ENCODE results near the gene STK40. TPM values are rescaled to one million over a fixed set of nuclear protein-coding genes. Genes with fewer than 3 reads are reported as not detected.

STK40 gene
- polyA plus RNA-seq, 2 of the 4 experiments (the other 2 are of a cell fraction): 6.0 to 8.9 TPM

DNA sequence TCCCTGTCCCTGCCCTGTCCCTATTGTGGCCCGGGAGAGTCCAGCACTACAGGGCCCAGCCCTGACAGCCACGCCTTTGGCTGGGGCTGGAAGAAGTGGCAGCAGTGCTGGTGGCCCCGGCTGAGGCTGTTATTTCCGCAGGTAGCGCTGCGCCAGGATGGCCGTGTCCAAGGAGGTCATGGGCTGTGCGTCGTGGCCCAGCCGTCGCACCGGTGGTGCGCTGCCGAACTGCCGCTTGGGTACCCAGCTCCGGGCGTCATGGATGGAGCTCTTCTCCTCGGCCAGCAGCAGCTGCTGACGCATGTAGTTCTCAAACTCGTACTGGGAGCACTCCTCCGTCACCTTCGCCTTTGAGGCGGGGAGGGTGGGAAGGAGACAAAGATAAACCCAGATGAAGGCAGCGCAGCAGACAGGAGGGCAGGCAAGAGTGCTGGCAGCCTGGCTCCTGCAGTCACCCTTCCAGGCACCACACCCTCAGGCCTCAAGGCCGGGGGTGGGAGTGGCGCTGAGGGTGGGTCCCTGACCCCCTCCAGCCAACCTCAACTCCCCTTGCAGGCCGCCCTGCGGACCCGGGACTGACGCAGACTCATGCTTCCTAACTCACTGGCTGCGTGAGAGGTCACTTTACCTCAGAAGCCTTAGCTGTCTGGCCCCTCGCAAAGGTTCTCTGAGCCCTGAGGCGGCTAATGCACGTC lies 44.0 kb downstream of the STK40 start:
- ChIA-PET POLR2A (interaction anchor here (0.7 to 1.5 kb wide), 2 partner anchors 45 to 130 kb away, joined by 3 to 4 read pairs; no protein-coding TSS in a partner anchor), CTCF (interaction anchor here (0.6 to 17.8 kb wide), 41 partner anchors 8 to 255 kb away, joined by 3 to 201 read pairs (median 5); partner anchors contain the start of genes EVA1B, LSM10, OSCP1 and STK40)
- ATAC-seq: no peak
- Histone ChIP-seq H3K4me3 (no peak overlapping the region), H3K4me2 (no peak overlapping the region), H3K27ac (peak overlapping the region in 1 of 2 experiments; percentile 78; a peak in 2 of 6 replicates), H3K4me1 (peaks cover 10% of the 10 kb centered on the region), H3K9me3 (no peaks in the 10 kb centered on the region)
- TF ChIP-seq TP53 (CRISPR knock-in tag; IDR thresholded peaks at IDR 0.05) (no peak), RAD21 (conservative IDR thresholded peaks at IDR 0.05 in 1 of 2, IDR thresholded peaks at IDR 0.05 in 1 of 2) (no peak), ZFP36 (IDR thresholded peaks at IDR 0.05; ENCODE audit: borderline replicate concordance, partially characterized antibody) (no peak), JUNB (IDR thresholded peaks at IDR 0.05) (no peak), EHF (CRISPR knock-in tag; IDR thresholded peaks at IDR 0.05) (no peak), RARB (CRISPR knock-in tag; IDR thresholded peaks at IDR 0.05) (no peak), HEYL (CRISPR knock-in tag; IDR thresholded peaks at IDR 0.05) (no peak), TFCP2L1 (CRISPR knock-in tag; IDR thresholded peaks at IDR 0.05) (no peak), ESRRA (IDR thresholded peaks at IDR 0.05; ENCODE audit: borderline replicate concordance, low read length) (no peak), ZSCAN20 (CRISPR knock-in tag; IDR thresholded peaks at IDR 0.05) (no peak), MAFK (IDR thresholded peaks at IDR 0.05; ENCODE audit: partially characterized antibody) (no peak)
- TF ChIP-seq, protein P1, sequence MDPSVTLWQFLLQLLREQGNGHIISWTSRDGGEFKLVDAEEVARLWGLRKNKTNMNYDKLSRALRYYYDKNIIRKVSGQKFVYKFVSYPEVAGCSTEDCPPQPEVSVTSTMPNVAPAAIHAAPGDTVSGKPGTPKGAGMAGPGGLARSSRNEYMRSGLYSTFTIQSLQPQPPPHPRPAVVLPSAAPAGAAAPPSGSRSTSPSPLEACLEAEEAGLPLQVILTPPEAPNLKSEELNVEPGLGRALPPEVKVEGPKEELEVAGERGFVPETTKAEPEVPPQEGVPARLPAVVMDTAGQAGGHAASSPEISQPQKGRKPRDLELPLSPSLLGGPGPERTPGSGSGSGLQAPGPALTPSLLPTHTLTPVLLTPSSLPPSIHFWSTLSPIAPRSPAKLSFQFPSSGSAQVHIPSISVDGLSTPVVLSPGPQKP (IDR thresholded peaks at IDR 0.05; ENCODE audit: low read depth, low read length): no peak
- 94% methylated on average over 22 of the region's 34 CpGs for WGBS (ENCODE audit: missing lambda C conversion rate)
- FAIRE-seq: no peak
- no peak for DNase-seq (ENCODE audit: low read depth in 1 of 2, low spot score in 1 of 2)

DNA sequence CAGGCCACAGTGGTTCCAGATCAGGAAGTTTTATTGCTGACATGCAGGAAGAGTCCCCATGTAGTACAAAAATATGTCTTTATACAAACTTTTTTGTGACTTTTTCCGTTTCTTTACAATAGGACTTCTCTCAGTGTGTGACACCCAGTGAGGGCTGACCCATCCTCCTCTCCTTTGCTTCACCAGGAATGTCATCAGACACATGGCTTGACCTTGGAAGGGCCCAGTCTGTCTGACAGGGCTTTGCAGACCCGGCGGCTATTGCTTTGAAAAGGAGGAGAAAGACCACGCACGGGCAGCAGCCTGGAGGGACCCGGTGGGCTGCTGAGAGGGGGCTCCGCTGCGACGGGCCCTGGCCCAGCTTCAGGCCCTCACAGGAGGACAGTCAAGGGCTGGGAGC lies 46.1 kb downstream of the STK40 start:
- CTCF ChIA-PET: interaction anchor here (1.2 to 17.8 kb wide), 6 partner anchors 8 to 28 kb away, joined by 3 to 201 read pairs (median 8); partner anchors contain the start of gene EVA1B
- FAIRE-seq (no peak), DNase-seq (ENCODE audit: low read depth in 1 of 2, low spot score in 1 of 2) (no peak), ATAC-seq (no peak)
- Histone ChIP-seq H3K9me3 (no peaks in the 10 kb centered on the region), H3K27ac (no peak overlapping the region), H3K4me3 (no peak overlapping the region), H3K4me1 (peaks cover 10% of the 10 kb centered on the region), H3K4me2 (no peak overlapping the region)
- POLR2A ChIA-PET: no interaction called here
- WGBS (ENCODE audit: missing lambda C conversion rate): 78% methylated on average over 3 of the region's 9 CpGs
- no peak for TF ChIP-seq ZNF302 (CRISPR knock-in tag; IDR thresholded peaks at IDR 0.05)
- TF ChIP-seq HOXB5 (CRISPR knock-in tag; IDR thresholded peaks at IDR 0.05): no peak
- TF ChIP-seq, protein P2, sequence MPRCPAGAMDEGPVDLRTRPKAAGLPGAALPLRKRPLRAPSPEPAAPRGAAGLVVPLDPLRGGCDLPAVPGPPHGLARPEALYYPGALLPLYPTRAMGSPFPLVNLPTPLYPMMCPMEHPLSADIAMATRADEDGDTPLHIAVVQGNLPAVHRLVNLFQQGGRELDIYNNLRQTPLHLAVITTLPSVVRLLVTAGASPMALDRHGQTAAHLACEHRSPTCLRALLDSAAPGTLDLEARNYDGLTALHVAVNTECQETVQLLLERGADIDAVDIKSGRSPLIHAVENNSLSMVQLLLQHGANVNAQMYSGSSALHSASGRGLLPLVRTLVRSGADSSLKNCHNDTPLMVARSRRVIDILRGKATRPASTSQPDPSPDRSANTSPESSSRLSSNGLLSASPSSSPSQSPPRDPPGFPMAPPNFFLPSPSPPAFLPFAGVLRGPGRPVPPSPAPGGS (IDR thresholded peaks at IDR 0.05): no peak
- TF ChIP-seq POLR2AphosphoS2 (conservative IDR thresholded peaks at IDR 0.05; ENCODE audit: low read length): no peak
- no peak for TF ChIP-seq HOXA7 (CRISPR knock-in tag; IDR thresholded peaks at IDR 0.05)
- no peak for TF ChIP-seq CEBPB (IDR thresholded peaks at IDR 0.05)
- TF ChIP-seq CBX8 (IDR thresholded peaks at IDR 0.05): no peak

DNA sequence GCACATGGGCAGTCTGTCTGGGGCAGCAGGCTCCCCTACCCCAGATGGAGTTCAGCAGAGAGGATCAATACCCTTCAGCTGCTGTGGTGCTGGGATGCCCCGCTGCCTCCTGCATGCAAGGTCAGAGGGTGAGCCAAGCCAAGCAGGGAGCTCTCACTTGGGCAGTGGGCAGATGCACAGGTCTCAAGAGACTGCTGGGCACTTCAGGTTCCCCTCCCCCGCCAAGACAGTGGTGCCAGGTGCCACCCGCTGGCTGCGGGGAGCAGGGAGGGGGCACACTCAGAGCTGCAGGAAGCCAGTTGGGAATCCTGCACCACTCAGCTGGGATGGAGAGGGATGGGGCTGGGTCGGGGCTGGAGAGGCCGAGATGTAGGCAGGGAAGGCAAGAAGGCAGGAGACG lies 46.5 kb downstream of the STK40 start:
- Histone ChIP-seq H3K4me1 (peaks cover 10% of the 10 kb centered on the region), H3K4me3 (no peak overlapping the region), H3K4me2 (no peak overlapping the region), H3K9me3 (no peaks in the 10 kb centered on the region), H3K27ac (no peak overlapping the region)
- ATAC-seq (no peak), FAIRE-seq (no peak), DNase-seq (ENCODE audit: low read depth in 1 of 2, low spot score in 1 of 2) (no peak)
- ChIA-PET POLR2A (no interaction called here), CTCF (interaction anchor here (1.2 to 3.5 kb wide), 4 partner anchors 8 to 16 kb away, joined by 3 to 9 read pairs (median 6); partner anchors contain the start of gene EVA1B)
- TF ChIP-seq, protein P3, sequence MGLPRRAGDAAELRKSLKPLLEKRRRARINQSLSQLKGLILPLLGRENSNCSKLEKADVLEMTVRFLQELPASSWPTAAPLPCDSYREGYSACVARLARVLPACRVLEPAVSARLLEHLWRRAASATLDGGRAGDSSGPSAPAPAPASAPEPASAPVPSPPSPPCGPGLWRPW (IDR thresholded peaks at IDR 0.05): no peak
- TF ChIP-seq, protein P4, sequence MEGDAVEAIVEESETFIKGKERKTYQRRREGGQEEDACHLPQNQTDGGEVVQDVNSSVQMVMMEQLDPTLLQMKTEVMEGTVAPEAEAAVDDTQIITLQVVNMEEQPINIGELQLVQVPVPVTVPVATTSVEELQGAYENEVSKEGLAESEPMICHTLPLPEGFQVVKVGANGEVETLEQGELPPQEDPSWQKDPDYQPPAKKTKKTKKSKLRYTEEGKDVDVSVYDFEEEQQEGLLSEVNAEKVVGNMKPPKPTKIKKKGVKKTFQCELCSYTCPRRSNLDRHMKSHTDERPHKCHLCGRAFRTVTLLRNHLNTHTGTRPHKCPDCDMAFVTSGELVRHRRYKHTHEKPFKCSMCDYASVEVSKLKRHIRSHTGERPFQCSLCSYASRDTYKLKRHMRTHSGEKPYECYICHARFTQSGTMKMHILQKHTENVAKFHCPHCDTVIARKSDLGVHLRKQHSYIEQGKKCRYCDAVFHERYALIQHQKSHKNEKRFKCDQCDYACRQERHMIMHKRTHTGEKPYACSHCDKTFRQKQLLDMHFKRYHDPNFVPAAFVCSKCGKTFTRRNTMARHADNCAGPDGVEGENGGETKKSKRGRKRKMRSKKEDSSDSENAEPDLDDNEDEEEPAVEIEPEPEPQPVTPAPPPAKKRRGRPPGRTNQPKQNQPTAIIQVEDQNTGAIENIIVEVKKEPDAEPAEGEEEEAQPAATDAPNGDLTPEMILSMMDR (IDR thresholded peaks at IDR 0.05): no peak
- TF ChIP-seq, protein P1 (IDR thresholded peaks at IDR 0.05; ENCODE audit: low read depth, low read length): no peak
- no peak for TF ChIP-seq HOXB5 (CRISPR knock-in tag; IDR thresholded peaks at IDR 0.05)
- 86% methylated on average over 4 of the region's 7 CpGs for WGBS (ENCODE audit: missing lambda C conversion rate)

Data from A549 (cell line).